Esophagus squamous epithelium (tissue), 5 donors: ENCODE measurements around the gene LPIN3. TPM values are rescaled to one million over a fixed set of nuclear protein-coding genes. Genes with fewer than 3 reads are reported as not detected.

ENCODE experiments used
- DNase-seq: peaks from one replicate; lab custom pipeline; 2025; lab: John Stamatoyannopoulos, UW
- H3K27ac ChIP-seq, 4 donors: fragments of 200-600 bp; sonication (generic); one replicate each; pipeline ENCODE4 v1.5.1; 2016 to 2019; ENCODE audit warnings: mild to moderate bottlenecking in 1 of 4
- H3K27me3 ChIP-seq, 4 donors: fragments of 200-600 bp; sonication (generic); 1 replicate in 3 of 4; 2 replicates in 1 of 4; pipeline versions ENCODE4 v1.5.1 to v1.6.0; 2017 to 2021; ENCODE audit warnings: antibody characterized with exemption in 1 of 4
- H3K36me3 ChIP-seq, 3 donors: fragments of 200-600 bp; sonication (generic); one replicate each; pipeline ENCODE4 v1.5.1; 2016 to 2019
- H3K4me1 ChIP-seq, 3 donors: fragments of 200-600 bp; sonication (generic); one replicate each; pipeline ENCODE4 v1.5.1; 2017 to 2019
- H3K4me3 ChIP-seq, 4 donors: fragments of 200-600 bp; sonication (generic); 1 replicate in 3 of 4; 2 replicates in 1 of 4; pipeline ENCODE4 v1.5.1; 2016 to 2019; ENCODE audit warnings: mild to moderate bottlenecking in 2 of 4, moderate library complexity in 1 of 4
- H3K9me3 ChIP-seq, 3 donors: fragments of 200-600 bp; sonication (generic); one replicate each; pipeline ENCODE4 v1.5.1; 2016 to 2019
- POLR2A ChIP-seq, 4 donors: fragments of 450-650 bp; IDR thresholded peaks; one replicate each; pipeline ENCODE4 v1.6.1; 2017; ENCODE audit warnings: antibody characterized with exemption in 4 of 4, mild to moderate bottlenecking in 4 of 4, moderate library complexity in 3 of 4
- WGBS, 2 donors: methylation state at CpG; one replicate each; pipeline ENCODE4 v1.1.5; 2018; 5-methylcytosine and 5-hydroxymethylcytosine counted together
- intact Hi-C: fragments of 100-400 bp; cut with DNase I; formaldehyde crosslinking; loops from one replicate; pipeline ENCODE4 v1.15.0; 2022
- total RNA-seq, 4 donors: library from RNA; depleted of rRNA; stranded (reverse); fragments of >200 nt; gene quantifications; one replicate each; pipeline ENCODE4 v1.1.0, GENCODE V29; 2016
- TF ChIP-seq, protein P1 (sequence below), 6 experiments: fragments of 450-650 bp in 4 of 6; fragments of 200-600 bp in 2 of 6; sonication (generic) in 2 of 6; IDR thresholded peaks; one replicate each; pipeline ENCODE4 v1.5.1; 2016 to 2019; ENCODE audit warnings: antibody characterized with exemption in 6 of 6, mild to moderate bottlenecking in 4 of 6, moderate library complexity in 4 of 6
- donor health status: DM: yes; HTN: yes; CAD: no.

The LPIN3 gene
- total RNA-seq, 4 donors from 2014 or later = 15.4 to 38.6 (median 32.9) TPM

DNA sequence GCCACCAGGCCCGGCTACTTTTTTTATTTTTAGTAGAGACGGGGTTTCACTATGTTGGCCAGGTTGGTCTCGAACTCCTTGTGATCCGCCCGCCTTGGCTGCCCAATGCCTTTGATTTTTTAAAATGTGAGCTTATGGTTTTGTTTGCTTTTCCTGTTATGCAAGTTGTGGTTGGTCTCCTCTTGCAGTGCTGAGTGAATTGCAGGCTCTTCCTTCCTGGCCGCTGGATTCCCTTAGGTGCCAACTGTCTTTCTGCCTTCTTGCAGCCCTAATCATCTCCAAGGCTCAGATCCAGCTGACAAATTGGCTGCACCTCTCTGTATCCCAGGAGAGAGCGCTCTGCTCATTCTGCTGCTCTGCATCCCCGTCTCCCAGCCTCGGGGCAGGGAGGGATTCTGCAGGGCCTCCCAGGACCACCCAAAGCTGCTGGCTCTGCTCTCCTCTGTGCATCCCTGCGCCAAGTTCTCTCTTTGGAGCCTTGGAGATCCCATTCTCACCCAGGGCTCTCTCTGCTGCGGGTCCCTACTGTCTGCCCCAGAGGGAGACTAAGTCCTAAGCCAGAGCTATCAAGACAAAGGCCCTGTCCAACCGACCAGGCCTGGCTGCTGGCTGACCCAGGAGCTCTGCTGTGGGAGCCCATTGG is 40.1 kb downstream of the LPIN3 start:
- Histone ChIP-seq H3K4me1 (no peaks in the 10 kb centered on the region), H3K27ac (no peak overlapping the region), H3K27me3 (peaks cover 0 to 16% (median 0%) of the 10 kb centered on the region in 4 donors), H3K4me3 (no peak overlapping the region), H3K9me3 (no peaks in the 10 kb centered on the region), H3K36me3 (no peaks in the 10 kb centered on the region)
- intact Hi-C loops = no loop called here
- DNase-seq = no peak
- TF ChIP-seq POLR2A (IDR thresholded peaks at IDR 0.05) = no peak
- TF ChIP-seq, protein P1, sequence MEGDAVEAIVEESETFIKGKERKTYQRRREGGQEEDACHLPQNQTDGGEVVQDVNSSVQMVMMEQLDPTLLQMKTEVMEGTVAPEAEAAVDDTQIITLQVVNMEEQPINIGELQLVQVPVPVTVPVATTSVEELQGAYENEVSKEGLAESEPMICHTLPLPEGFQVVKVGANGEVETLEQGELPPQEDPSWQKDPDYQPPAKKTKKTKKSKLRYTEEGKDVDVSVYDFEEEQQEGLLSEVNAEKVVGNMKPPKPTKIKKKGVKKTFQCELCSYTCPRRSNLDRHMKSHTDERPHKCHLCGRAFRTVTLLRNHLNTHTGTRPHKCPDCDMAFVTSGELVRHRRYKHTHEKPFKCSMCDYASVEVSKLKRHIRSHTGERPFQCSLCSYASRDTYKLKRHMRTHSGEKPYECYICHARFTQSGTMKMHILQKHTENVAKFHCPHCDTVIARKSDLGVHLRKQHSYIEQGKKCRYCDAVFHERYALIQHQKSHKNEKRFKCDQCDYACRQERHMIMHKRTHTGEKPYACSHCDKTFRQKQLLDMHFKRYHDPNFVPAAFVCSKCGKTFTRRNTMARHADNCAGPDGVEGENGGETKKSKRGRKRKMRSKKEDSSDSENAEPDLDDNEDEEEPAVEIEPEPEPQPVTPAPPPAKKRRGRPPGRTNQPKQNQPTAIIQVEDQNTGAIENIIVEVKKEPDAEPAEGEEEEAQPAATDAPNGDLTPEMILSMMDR (IDR thresholded peaks at IDR 0.05) = no peak
- 44 to 46% methylated on average over 8 to 12 of the region's 12 CpGs for WGBS, 2 donors

DNA sequence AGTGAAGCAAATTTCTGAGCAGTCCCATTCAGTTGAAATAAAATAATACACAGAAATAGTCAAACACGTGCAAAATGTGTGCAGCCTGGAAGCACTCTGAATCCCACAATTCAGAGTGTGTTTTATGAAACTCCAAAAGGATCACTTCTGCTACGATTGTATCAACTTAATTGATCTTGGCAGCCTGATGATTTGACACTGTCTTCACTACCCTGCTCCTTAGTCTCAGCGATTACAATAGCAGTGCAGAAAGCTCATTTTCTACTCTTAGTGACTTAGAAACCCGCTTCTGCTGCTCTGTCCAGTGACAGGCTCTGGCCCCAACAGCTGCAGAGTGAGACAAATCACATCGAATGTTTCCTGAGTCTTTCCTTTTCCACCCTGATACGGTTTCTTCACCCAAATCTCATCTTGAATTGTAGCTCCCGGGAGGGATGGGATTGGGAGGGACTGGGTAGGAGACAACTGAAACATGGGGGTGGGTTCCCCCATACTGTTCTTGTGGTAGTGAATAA is 42.2 kb downstream of the LPIN3 start:
- H3K27ac ChIP-seq = no peak overlapping the region
- H3K36me3 ChIP-seq = no peaks in the 10 kb centered on the region
- H3K9me3 ChIP-seq = no peaks in the 10 kb centered on the region
- H3K4me1 ChIP-seq = peaks cover 0 to 15% (median 0%) of the 10 kb centered on the region in 3 donors
- peaks cover 0 to 10% (median 0%) of the 10 kb centered on the region in 4 donors for H3K27me3 ChIP-seq
- WGBS, 2 donors = 79% methylated on average over 7 of the region's 7 CpGs
- H3K4me3 ChIP-seq = no peak overlapping the region
- TF ChIP-seq, protein P1 (IDR thresholded peaks at IDR 0.05) = no peak
- TF ChIP-seq POLR2A (IDR thresholded peaks at IDR 0.05) = no peak
- intact Hi-C loops = no loop called here
- no peak for DNase-seq

DNA sequence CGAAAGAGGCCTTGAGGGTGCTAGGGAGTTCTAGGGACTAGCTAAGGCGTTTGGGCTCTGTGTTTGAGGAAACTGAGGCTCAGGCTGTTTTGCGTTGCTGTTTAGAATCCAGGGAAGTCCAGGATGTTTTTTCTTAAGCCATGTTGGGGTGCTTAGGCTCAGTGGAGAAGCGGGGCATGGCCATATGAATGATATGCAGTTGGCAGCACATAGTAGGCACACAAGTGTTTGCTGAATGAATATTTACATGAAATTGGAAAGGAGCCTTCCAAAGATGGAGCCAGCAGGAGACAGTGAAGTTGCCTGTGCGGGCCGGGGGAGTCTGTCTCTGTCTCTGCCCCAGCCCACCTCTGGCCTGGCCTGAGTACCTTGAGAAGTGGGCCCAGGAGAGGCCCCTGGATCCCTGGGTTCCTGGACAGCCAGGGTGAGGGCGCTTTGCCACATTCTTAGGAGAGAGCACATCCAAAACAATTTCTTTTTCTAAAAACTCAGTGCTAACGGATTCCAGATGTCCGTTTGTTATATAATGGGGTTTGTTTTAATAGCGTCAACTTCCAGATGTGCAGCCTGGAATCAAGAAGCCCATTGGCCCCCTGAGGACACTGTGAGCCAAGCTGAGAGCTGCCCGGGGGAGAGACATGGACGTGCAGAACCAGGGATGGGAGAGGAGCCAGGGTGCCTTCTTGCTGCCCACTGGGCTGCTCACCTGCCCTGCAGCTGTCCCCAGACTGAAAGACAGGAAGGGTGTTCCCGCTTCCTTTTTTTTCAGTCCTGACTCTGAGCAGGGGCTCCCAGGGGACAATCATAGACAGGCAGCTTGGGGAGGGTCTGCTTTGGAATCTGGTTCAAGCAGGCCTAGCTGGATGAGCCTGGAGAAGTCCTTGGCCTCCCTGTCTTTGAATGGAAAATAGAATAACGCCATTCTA is 46.1 kb downstream of the LPIN3 start:
- intact Hi-C loops = no loop called here
- Histone ChIP-seq H3K4me3 (no peak overlapping the region), H3K27me3 (no peaks in the 10 kb centered on the region), H3K36me3 (no peaks in the 10 kb centered on the region), H3K27ac (no peak overlapping the region), H3K9me3 (no peaks in the 10 kb centered on the region), H3K4me1 (peaks cover under 1 to 24% (median 1%) of the 10 kb centered on the region in 3 donors)
- TF ChIP-seq, protein P1 (IDR thresholded peaks at IDR 0.05) = no peak
- TF ChIP-seq POLR2A (IDR thresholded peaks at IDR 0.05) = no peak
- WGBS, 2 donors = 62 to 65% methylated on average over 7 to 11 of the region's 14 CpGs
- DNase-seq = no peak

DNA sequence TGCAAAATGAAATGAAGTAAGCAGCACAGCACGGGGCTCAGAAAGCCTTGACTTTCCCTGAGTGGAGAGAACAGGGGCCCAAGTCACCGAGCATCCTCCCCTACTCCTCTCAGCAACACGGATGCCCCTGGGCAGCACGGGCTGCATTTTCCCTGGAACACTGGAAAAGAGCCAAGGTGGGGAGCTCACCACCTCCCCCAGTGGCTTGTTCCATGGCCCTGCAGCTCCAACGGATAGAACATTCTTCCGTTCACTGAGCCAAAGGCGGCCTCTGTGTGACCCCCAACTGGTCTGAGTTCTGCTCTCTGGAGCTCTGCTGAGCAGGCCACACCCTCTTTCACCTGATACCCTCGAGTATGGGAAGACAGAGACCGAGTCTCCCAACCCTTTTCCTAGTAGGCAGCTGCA is 46.8 kb downstream of the LPIN3 start:
- WGBS, 2 donors = 33 to 71% methylated on average over 4 to 8 of the region's 9 CpGs
- DNase-seq = no peak

More for the DNA sequence above, 46.8 kb downstream of the LPIN3 start:
- no peaks in the 10 kb centered on the region for H3K9me3 ChIP-seq
- no peak overlapping the region for H3K4me3 ChIP-seq
- H3K27ac ChIP-seq = no peak overlapping the region
- no peak for TF ChIP-seq POLR2A (IDR thresholded peaks at IDR 0.05)
- TF ChIP-seq, protein P1 (IDR thresholded peaks at IDR 0.05) = no peak
- H3K4me1 ChIP-seq = peaks cover 5 to 31% (median 8%) of the 10 kb centered on the region in 3 donors
- intact Hi-C loops = no loop called here
- no peaks in the 10 kb centered on the region for H3K27me3 ChIP-seq
- H3K36me3 ChIP-seq = no peaks in the 10 kb centered on the region
